ENCODE measurements around the gene CLK4.

CLK4 gene

GRCh38 chr5:178587763-178588611 is 38.9 kb downstream of the CLK4 start:
- DNase-seq (ENCODE audit: low spot score), result no peak

- no peak for DNase-seq (ENCODE audit: low spot score)
Observed at GRCh38 chr5:178586396-178586795, 40.5 kb downstream of the CLK4 start.

- peak; percentile 44 for DNase-seq (ENCODE audit: low spot score)
Observed at GRCh38 chr5:178585421-178585820, 41.4 kb downstream of the CLK4 start.

DNA sequence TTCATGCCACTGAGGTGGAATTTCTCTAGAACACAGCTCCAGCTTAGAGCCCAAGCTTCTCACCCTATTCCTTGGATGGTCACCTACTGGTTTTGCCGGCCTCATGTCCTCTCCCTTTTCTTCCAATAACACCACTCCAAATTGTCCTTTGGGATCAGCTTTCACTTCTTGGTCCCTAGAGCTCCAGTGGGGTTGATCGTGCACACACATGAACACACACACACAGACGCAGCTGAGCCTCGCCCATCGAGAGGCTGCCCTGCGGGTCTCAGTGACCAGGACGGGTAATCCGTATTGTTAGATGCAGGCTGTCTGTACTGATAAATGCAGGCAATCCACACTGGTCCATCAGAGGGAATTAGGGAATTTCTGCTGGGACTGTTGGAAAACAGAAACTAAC is 43.6 kb downstream of the CLK4 start:
- DNase-seq (ENCODE audit: low spot score), result no peak

GRCh38 chr5:178582291-178582690 is 44.6 kb downstream of the CLK4 start:
- no peak for DNase-seq (ENCODE audit: low spot score)

DNA sequence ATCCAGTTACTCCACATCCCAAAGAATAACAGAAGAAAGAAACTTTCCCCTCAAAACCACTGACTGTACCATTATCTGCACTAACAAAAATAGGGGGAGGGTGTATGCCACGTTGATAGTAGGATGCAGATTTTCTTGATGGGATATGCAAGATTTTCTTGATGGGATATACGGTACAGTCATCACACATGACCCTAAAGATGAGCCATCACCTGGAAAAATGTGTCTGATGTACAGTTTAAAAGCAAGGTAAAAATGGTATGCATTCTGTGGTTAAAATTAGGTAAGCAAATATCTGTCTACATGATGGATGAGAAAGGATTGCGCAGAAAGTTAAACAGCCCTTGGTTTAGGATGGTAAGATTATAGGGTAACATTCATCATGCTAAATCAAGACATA is 45.2 kb downstream of the CLK4 start:
- no peak for DNase-seq (ENCODE audit: low spot score)

DNA sequence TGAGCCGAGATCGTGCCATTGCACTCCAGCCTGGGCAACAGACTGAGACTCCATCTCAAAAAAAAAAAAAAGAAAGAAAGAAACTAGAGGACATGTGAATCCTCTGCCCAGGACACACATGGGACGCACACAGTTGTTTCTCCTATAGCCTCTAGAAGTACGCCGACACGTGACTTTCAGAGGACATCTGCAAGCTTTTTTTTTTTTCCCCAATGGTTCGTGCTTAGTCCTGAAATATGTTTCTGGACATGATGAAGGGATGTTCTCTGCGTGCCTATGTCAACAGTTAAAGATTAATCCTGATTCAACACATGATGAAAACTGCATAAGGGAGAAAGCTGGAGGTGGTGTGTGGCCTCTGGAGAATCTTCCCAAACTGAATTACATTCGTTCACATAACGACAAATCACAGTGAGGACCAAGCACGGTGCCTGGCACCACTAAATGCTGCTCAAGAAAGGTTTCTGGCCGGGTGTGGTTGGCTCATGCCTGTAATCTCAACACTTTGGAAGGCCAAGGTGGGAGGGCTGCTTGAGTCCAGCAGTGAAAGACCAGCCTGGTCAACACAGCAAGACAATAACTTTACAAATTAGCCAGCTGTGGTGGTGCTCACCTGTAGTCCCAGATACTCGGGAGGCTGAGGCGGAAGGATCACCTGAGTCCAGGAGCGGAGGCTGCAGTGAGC is 46.4 kb downstream of the CLK4 start:
- DNase-seq (ENCODE audit: low spot score), result no peak

DNA sequence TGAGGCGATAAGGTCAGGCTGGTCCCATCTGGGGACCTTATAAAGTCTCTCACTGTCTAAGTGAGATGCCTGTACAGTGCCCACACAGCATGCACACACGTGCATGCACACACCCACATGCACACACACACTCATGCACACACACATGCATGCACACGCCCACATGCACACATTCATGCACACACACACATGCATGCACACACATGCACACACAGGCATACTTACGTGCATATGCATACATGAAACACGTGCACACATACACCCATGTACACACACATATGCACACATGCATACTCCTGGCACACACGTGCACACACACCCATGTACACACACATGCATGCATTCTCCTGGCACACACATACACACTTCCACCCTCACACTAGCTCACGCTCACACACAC is 48.9 kb downstream of the CLK4 start:
- DNase-seq (ENCODE audit: low spot score), result no peak

- DNase-seq (ENCODE audit: low spot score), result no peak
Observed at GRCh38 chr5:178577376-178577839, 49.4 kb downstream of the CLK4 start.

GRCh38 chr5:178576591-178577351 is 50.1 kb downstream of the CLK4 start:
- DNase-seq (ENCODE audit: low spot score), result no peak

DNA sequence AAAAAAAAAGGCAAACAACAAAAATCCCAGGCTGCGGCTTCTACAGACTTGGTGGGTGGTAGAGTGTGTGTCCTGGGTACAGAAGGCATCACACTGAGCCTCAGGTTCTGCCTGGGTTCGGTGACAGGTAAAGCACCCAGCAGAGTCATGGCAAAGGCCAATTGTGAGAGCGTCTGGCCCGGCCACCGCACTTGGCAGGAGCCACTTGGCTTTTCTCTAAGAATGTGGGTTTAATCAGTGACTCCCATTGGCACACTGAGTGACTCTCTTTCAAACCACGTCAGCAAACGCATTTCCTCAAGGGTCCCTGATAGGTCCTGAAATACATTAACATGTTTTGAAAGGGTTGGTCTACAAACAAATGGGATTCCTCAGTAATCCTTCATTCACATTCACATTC is 53.6 kb downstream of the CLK4 start:
- DNase-seq (ENCODE audit: low spot score), result no peak

DNA sequence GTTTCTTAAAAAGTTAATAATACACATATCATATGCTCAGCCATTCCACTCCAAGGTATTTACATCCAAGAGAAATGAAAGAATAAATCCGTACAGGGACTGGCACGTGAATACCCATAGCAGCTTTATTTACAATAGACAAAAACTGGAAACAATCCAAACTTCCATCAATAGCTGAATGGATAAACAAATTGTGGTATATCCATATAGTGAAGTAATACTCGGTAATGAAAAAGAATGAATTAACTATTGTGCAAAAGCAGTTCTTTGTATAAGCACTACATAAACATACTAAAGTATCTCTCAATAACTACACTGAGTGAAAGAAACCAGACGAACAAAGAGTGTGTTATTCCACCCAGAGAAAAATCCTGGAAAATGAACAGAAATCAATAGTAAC is 54.2 kb downstream of the CLK4 start:
- no peak for DNase-seq (ENCODE audit: low spot score)

DNA sequence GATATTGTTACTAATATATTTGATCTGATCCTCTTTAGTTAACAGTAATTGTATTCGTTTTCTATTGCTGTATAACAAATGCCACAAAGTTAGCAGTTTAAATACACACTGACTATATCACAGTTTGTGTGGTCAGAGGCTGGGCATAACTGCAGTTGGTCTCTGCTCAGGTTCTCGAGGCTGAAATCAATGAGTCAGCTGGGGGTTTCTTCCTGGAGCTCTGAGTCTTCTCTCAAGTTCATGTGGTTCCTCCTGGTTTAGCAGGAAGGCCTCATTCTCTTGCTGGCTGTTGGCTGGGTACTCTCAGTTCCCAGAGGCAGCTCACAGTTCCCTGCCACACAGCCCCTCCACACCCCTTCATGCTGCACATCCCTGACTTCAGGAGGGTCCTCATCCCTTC is 57.4 kb downstream of the CLK4 start:
- DNase-seq (ENCODE audit: low spot score), result no peak

GRCh38 chr5:178564811-178565550 is 61.9 kb downstream of the CLK4 start:
- no peak for DNase-seq (ENCODE audit: low spot score)

DNA sequence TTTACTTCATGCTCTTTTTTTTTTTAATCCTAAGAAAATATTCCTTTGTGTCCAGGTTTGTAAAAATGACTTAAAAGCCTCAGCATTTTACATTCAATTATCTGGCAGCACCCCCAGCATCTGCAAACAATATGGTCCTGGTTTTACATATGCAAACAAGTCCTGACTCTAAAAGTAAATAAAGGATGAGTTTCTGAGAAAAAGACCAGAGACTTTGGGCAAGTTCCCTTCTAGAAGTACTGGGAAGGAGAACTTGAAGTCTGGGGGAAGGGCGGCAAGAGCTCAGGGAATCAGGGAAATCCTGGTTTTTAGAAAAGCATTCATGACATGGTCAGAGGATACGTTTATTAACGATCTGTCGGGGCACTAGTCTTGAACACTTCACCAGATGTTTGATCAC is 62.5 kb downstream of the CLK4 start:
- no peak for DNase-seq (ENCODE audit: low spot score)

DNA sequence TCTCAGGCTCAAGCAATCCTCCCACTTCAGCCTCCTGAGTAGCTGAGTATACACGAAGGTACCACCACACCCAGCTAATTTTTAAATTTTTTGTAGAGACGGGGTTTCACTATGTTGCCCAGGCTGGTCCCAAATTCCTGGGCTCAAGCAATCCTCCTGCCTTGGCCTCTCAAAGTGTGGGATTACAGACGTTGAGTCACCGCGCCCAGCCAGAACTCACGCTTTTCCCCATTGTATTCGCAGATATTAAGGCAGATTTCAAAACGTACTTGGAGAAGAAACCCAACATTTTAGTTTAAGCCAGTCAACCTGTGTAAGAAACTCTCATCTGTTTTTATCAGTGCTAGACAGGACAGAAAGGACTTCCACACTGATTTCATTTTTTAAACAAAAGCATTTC is 63.2 kb downstream of the CLK4 start:
- DNase-seq (ENCODE audit: low spot score), result no peak

- DNase-seq (ENCODE audit: low spot score), result no peak
Observed at GRCh38 chr5:178561746-178562264, 65.0 kb downstream of the CLK4 start.

GRCh38 chr5:178560911-178561310 is 65.9 kb downstream of the CLK4 start:
- no peak for DNase-seq (ENCODE audit: low spot score)

- DNase-seq (ENCODE audit: low spot score), result no peak
Observed at GRCh38 chr5:178557416-178557815, 69.4 kb downstream of the CLK4 start.

DNA sequence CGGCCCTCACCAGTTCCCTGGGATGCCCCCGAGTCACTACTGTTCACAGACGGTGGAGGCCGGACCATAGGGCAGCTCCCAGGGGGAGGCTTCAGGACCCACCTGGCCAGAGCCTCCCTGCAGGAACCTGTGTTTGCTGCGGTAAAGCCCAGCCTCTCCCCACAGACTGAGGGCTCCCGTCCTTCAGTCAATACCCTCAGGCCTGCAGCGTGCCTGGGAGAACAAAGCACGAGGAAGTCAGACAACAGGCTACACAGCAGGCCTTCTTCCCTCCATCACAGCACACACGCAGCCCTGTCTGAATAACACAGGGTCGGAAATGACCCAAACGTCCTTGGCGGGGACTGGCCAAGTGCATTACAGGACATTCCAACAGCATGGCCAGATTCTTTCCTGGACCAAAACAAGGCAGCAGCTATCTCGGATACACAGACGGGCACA is 71.1 kb downstream of the CLK4 start:
- DNase-seq (ENCODE audit: low spot score), result no peak

- DNase-seq (ENCODE audit: low spot score), result no peak
Observed at GRCh38 chr5:178555005-178555404, 71.8 kb downstream of the CLK4 start.

- no peak for DNase-seq (ENCODE audit: low spot score)
Observed at GRCh38 chr5:178554311-178554710, 72.5 kb downstream of the CLK4 start.

Data from globus pallidus (tissue), 1 donor.